ENCODE results near the gene RNASEL. TPM values are rescaled to one million over a fixed set of nuclear protein-coding genes. Genes with fewer than 3 reads are reported as not detected.

RNASEL gene
- total and polyA plus RNA-seq, 9 of the 15 experiments (the other 6 are each of a cell fraction or from before 2014, with no cell fraction given): 4.3 to 11.1 (median 7.2) TPM

GRCh38 chr1:182611326-182611725, 22.3 kb upstream of the RNASEL start:
- DNase-seq (ENCODE audit: extremely low read depth in 1 of 4, low spot score in 3 of 4) (no peak), ATAC-seq (no peak), FAIRE-seq (no peak)
- ChIA-PET POLR2A (interaction anchor here (0.6 to 2.1 kb wide), 3 partner anchors 12 to 25 kb away, joined by 3 to 6 read pairs (median 3); partner anchors contain the start of gene RNASEL), CTCF (ENCODE audit: low intra/inter-chr PET ratio) (no interaction called here)
- no peaks in the 10 kb centered on the region for H3K9me3 ChIP-seq (replicated peaks; ENCODE audit: control insufficient read depth, insufficient read depth, low read depth, low read length)
- H3K4me2 ChIP-seq (ENCODE audit: insufficient read depth, low read length): no peak overlapping the region
- H3K4me1 ChIP-seq (replicated peaks in 1 of 2; ENCODE audit: control insufficient read depth in 2 of 2, insufficient read depth in 2 of 2, low read length in 2 of 2): peaks cover 12 to 15% of the 10 kb centered on the region in 2 experiments; a peak in 4 of 5 replicates
- H3K4me3 ChIP-seq: no peak overlapping the region
- no peaks in the 10 kb centered on the region; the same call in 1 of the 2 replicates for H4K20me1 ChIP-seq (replicated peaks; ENCODE audit: control insufficient read depth, insufficient read depth, low read length)
- no peaks in the 10 kb centered on the region for H3K79me2 ChIP-seq (ENCODE audit: control insufficient read depth, insufficient read depth, low read length)
- H3K27me3 ChIP-seq (ENCODE audit: control insufficient read depth in 2 of 2, insufficient read depth in 2 of 2, low read length in 2 of 2): peaks cover 44 to 69% of the 10 kb centered on the region in 2 experiments
- BruUV-seq (replicated peaks): no TSS peak
- H2AFZ ChIP-seq (ENCODE audit: low read depth, low read length): no peak overlapping the region
- no peak overlapping the region for H3K9ac ChIP-seq (ENCODE audit: insufficient read depth in 1 of 2, low read depth in 2 of 2, low read length in 2 of 2)
- no peaks in the 10 kb centered on the region for H3K9me1 ChIP-seq (ENCODE audit: control insufficient read depth, insufficient read depth, low read length)
- in situ Hi-C loops (cut with MboI): no loop called here
- intact Hi-C loops (cut with micrococcal nuclease): no loop called here
- WGBS (ENCODE audit: insufficient coverage, low coverage, missing lambda C conversion rate): 0% methylated on average over 1 of the region's 1 CpG
- no peaks in the 10 kb centered on the region for H3K36me3 ChIP-seq (ENCODE audit: control insufficient read depth, insufficient read depth, low read length)
- no peak overlapping the region for H3K27ac ChIP-seq (ENCODE audit: extremely low read depth, low read depth, low read length)
- TF ChIP-seq HMG20B (CRISPR knock-in tag; IDR thresholded peaks at IDR 0.05): no peak
- TF ChIP-seq NCOR1 (IDR thresholded peaks at IDR 0.05): no peak
- TF ChIP-seq NFXL1 (CRISPR knock-in tag; IDR thresholded peaks at IDR 0.05): no peak
- TF ChIP-seq ZBTB5 (IDR thresholded peaks at IDR 0.05): no peak
- TF ChIP-seq ZFP30 (CRISPR knock-in tag; IDR thresholded peaks at IDR 0.05; ENCODE audit: borderline replicate concordance): no peak
- TF ChIP-seq FOXP4 (CRISPR knock-in tag; IDR thresholded peaks at IDR 0.05; ENCODE audit: borderline replicate concordance): no peak
- no peak for TF ChIP-seq CBX5 (IDR thresholded peaks at IDR 0.05; ENCODE audit: borderline replicate concordance, low read depth)
- TF ChIP-seq RNF219 (CRISPR knock-in tag; IDR thresholded peaks at IDR 0.05): no peak
- TF ChIP-seq TGIF2 (CRISPR knock-in tag; IDR thresholded peaks at IDR 0.05): no peak
- TF ChIP-seq CBFA2T2 (conservative IDR thresholded peaks at IDR 0.05): no peak
- TF ChIP-seq ZKSCAN8 (CRISPR knock-in tag; IDR thresholded peaks at IDR 0.05): no peak
- TF ChIP-seq CGGBP1 (CRISPR knock-in tag; IDR thresholded peaks at IDR 0.05): no peak
- TF ChIP-seq NR3C1 (CRISPR knock-in tag; IDR thresholded peaks at IDR 0.05): no peak
- no peak for TF ChIP-seq DEAF1 (CRISPR knock-in tag; IDR thresholded peaks at IDR 0.05)
- no peak for TF ChIP-seq POLR2A (conservative IDR thresholded peaks at IDR 0.05)
- TF ChIP-seq KDM5B (IDR thresholded peaks at IDR 0.05; ENCODE audit: insufficient replicate concordance, low read depth, low read length): no peak

Measured in K562 (cell line).